ENCODE results near the gene EIF5A. TPM values are rescaled to one million over a fixed set of nuclear protein-coding genes. Genes with fewer than 3 reads are reported as not detected.
"Not testable (repeated sequence)": the region's sequence is repeated elsewhere in the genome, so short reads cannot be mapped to it uniquely, and the experiment has no call there.

EIF5A gene
- total RNA-seq, 3 donors from 2014 or later (not counting 1 experiment from before 2014, with no cell fraction given) = 483 to 608 (median 492) TPM

DNA sequence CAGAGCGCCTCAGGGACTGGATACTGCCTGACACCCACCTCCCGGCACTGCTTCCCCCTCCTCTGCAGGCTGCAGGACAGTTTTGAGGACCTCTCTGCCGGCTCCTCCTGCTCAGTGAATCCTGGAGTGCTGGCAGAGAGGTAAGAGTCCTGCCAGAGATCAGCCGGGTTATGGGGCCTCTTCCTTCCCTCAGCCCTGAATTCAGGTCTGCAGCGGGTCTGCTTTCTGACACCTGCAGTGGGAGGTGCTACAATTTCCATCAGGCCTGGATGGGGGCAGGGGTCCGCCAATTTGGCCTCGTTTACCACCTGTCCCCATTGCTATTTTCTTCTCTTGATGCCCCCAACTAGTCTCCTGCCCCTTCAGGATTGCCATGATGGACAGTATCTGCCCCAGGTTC, 24.7 kb downstream of the EIF5A start:
- peaks cover 56% of the 10 kb centered on the region for H3K4me1 ChIP-seq (ENCODE audit: control insufficient read depth, insufficient read depth, low read length)
- Mint-ChIP-seq H3K27ac (no peak overlapping the region), H3K36me3 (no peaks in the 10 kb centered on the region), H3K4me1 (peaks cover 35 to 52% of the 10 kb centered on the region in 2 donors), H3K9me3 (no peaks in the 10 kb centered on the region), H3K4me3 (peak overlapping the region; percentile 25), H3K27me3 (ENCODE audit: low read depth in 2 of 2) (no peaks in the 10 kb centered on the region)
- H3K27ac ChIP-seq (ENCODE audit: low read length) = no peak overlapping the region
- H3K4me3 ChIP-seq (ENCODE audit: low read length) = no peak overlapping the region
- TF ChIP-seq, protein P1, sequence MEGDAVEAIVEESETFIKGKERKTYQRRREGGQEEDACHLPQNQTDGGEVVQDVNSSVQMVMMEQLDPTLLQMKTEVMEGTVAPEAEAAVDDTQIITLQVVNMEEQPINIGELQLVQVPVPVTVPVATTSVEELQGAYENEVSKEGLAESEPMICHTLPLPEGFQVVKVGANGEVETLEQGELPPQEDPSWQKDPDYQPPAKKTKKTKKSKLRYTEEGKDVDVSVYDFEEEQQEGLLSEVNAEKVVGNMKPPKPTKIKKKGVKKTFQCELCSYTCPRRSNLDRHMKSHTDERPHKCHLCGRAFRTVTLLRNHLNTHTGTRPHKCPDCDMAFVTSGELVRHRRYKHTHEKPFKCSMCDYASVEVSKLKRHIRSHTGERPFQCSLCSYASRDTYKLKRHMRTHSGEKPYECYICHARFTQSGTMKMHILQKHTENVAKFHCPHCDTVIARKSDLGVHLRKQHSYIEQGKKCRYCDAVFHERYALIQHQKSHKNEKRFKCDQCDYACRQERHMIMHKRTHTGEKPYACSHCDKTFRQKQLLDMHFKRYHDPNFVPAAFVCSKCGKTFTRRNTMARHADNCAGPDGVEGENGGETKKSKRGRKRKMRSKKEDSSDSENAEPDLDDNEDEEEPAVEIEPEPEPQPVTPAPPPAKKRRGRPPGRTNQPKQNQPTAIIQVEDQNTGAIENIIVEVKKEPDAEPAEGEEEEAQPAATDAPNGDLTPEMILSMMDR (IDR thresholded peaks at IDR 0.05) = no peak
- H3K9me3 ChIP-seq (ENCODE audit: control insufficient read depth, insufficient read depth, low read length) = no peaks in the 10 kb centered on the region
- 38% methylated on average over 7 of the region's 7 CpGs for WGBS (ENCODE audit: insufficient coverage)
- intact Hi-C loops (cut with micrococcal nuclease) = no loop called here
- no peaks in the 10 kb centered on the region for H3K27me3 ChIP-seq (ENCODE audit: control insufficient read depth, insufficient read depth, low read length)
- H3K36me3 ChIP-seq (ENCODE audit: control insufficient read depth, insufficient read depth, low read length) = no peaks in the 10 kb centered on the region
- no peak for ATAC-seq
- DNase-seq = no peak

DNA sequence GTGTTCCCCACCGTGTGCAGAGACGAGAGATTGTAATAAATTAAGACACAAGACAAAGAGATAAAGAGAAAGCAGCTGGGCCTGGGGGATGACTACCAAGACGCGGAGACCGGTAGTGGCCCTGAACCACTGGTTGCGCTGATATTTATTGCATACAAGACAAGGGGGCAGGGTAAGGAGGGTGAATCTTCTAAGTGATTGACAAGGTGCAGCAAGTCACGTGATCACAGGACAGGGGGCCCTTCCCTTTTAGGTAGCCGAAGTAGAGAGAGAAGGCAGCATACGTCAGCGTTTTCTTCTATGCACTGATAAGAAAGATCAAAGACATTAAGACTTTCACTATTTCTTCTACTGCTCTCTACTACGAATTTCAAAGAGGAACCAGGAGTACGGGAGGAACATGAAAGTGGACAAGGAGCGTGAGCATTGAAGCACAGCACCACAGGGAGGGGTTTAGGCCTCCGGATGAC, 25.2 kb downstream of the EIF5A start:
- H3K9me3 ChIP-seq (ENCODE audit: control insufficient read depth, insufficient read depth, low read length); H3K27me3 ChIP-seq (ENCODE audit: control insufficient read depth, insufficient read depth, low read length); DNase-seq; H3K4me3 ChIP-seq (ENCODE audit: low read length); H3K9me3 Mint-ChIP-seq; ATAC-seq; H3K27ac Mint-ChIP-seq; H3K27ac ChIP-seq (ENCODE audit: low read length); H3K27me3 Mint-ChIP-seq (ENCODE audit: low read depth in 2 of 2); H3K36me3 ChIP-seq (ENCODE audit: control insufficient read depth, insufficient read depth, low read length); intact Hi-C loops (cut with micrococcal nuclease); H3K36me3 Mint-ChIP-seq: not testable (repeated sequence)
- H3K4me3 Mint-ChIP-seq = peak overlapping the region; percentile 13
- H3K4me1 Mint-ChIP-seq = peaks cover 40 to 54% of the 10 kb centered on the region in 2 donors
- 45% methylated on average over 11 of the region's 14 CpGs for WGBS (ENCODE audit: insufficient coverage)
- peaks cover 61% of the 10 kb centered on the region for H3K4me1 ChIP-seq (ENCODE audit: control insufficient read depth, insufficient read depth, low read length)

DNA sequence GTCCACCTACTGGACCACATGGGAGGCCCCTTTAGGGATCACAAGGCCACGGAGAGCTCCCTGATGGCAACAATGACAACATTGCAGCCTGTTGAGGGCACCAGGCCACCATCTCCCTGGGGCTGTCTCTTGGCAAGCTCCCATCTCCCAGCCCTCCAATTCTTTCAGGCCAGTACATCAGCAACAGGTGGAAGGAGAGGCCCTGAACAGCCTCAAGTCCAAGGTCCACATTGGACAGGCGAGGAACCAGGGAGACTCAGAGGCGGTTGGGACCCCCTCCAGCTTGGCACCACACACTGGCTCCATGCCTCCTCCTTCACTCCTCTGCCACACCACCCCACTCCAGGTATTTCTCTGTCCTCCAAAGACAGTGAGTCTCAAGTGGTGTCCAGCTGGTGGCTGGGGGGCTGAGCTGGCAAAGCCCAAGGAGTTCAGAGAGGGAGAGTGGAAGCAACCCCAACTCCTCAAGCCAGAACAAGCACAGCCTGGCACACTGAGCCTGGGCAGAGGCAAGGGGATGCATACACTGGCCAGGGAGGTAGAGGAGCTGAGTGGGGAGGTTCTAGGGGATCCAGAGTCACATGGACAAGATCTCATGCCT, 27.6 kb downstream of the EIF5A start:
- TF ChIP-seq, protein P1 (IDR thresholded peaks at IDR 0.05) = no peak
- Mint-ChIP-seq H3K4me3 (peak overlapping the region; percentile 71), H3K4me1 (peaks cover 31 to 48% of the 10 kb centered on the region in 2 donors), H3K36me3 (no peaks in the 10 kb centered on the region), H3K27me3 (ENCODE audit: low read depth in 2 of 2) (no peaks in the 10 kb centered on the region), H3K9me3 (no peaks in the 10 kb centered on the region), H3K27ac (peak overlapping the region; percentile 85 to 91)
- Histone ChIP-seq H3K9me3 (ENCODE audit: control insufficient read depth, insufficient read depth, low read length) (no peaks in the 10 kb centered on the region), H3K27me3 (ENCODE audit: control insufficient read depth, insufficient read depth, low read length) (no peaks in the 10 kb centered on the region), H3K27ac (ENCODE audit: low read length) (peak overlapping the region; percentile 75), H3K4me3 (ENCODE audit: low read length) (no peak overlapping the region), H3K36me3 (ENCODE audit: control insufficient read depth, insufficient read depth, low read length) (peaks cover 17% of the 10 kb centered on the region), H3K4me1 (ENCODE audit: control insufficient read depth, insufficient read depth, low read length) (peaks cover 69% of the 10 kb centered on the region)
- ATAC-seq = no peak
- intact Hi-C loops (cut with micrococcal nuclease) = no loop called here
- no peak for DNase-seq
- WGBS (ENCODE audit: insufficient coverage) = 92% methylated on average over 3 of the region's 3 CpGs

DNA sequence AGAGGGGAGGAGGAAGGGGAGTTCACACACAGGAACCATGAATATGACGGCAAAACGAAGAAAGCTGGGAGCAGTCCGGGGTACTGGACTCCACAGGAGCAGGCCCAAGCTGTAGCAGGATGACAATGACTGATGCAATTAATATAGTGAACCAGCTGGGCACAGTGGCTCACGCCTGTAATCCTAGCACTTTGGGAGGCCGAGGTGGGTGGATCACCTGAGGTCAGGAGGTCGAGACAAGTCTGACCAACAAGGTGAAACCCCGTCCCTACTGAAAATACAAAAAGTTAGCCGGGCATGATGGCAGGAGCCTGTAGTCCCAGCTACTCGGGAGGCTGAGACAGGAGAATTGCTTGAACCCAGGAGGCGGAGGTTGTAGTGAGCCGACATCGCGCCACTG, 28.3 kb downstream of the EIF5A start:
- H3K4me1 ChIP-seq (ENCODE audit: control insufficient read depth, insufficient read depth, low read length) = peaks cover 62% of the 10 kb centered on the region
- DNase-seq; H3K27me3 Mint-ChIP-seq (ENCODE audit: low read depth in 2 of 2); H3K9me3 Mint-ChIP-seq; H3K9me3 ChIP-seq (ENCODE audit: control insufficient read depth, insufficient read depth, low read length); ATAC-seq; intact Hi-C loops (cut with micrococcal nuclease); H3K36me3 Mint-ChIP-seq; H3K27me3 ChIP-seq (ENCODE audit: control insufficient read depth, insufficient read depth, low read length): not testable (repeated sequence)
- Mint-ChIP-seq H3K27ac (peak overlapping the region; percentile 85 to 91), H3K4me3 (peak overlapping the region; percentile 92), H3K4me1 (peaks cover 28 to 40% of the 10 kb centered on the region in 2 donors)
- peak overlapping the region; percentile 87 for H3K4me3 ChIP-seq (ENCODE audit: low read length)
- 79% methylated on average over 13 of the region's 13 CpGs for WGBS (ENCODE audit: insufficient coverage)
- peak overlapping the region; percentile 75 for H3K27ac ChIP-seq (ENCODE audit: low read length)
- peaks cover 22% of the 10 kb centered on the region for H3K36me3 ChIP-seq (ENCODE audit: control insufficient read depth, insufficient read depth, low read length)
